ENCODE results near the gene PALM3.

GRCh38 chr19:14101003-14101545 is 39.2 kb upstream of the PALM3 start:
- TF ChIP-seq CTCF (IDR thresholded peaks at IDR 0.05) (no peak), POLR2A (IDR thresholded peaks at IDR 0.05; ENCODE audit: low read depth) (no peak), POLR2AphosphoS5 (IDR thresholded peaks at IDR 0.05) (no peak)
